ENCODE measurements around the gene KCNQ4.

The KCNQ4 gene

DNA sequence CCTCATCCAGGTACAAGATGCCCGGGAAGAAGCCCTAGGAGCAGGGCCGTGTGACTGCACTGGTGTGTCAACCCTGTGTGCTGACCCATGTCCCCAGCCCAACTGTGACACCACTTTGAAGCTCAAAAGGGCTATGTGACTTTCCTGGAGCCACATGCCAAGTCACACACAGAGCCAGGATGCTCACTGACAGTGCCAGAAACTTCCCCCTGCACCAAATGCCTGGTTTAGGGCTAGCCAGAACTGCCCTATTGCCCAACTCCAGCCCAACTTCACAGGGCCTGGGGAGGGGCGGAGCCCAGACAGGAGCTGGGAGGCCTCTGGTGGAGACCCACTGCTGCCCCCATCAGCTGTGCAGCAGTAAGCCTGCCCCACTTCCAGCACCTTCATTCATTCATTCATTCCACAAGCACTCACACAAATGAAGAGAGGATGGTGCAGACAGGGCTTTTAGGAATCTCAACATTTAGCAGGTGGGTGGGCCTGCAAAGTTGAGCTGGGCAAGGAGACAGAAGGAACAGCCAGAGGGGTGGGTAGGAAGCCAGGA lies 36.7 kb downstream of the KCNQ4 start:
- no peak for DNase-seq (ENCODE audit: low spot score)

DNA sequence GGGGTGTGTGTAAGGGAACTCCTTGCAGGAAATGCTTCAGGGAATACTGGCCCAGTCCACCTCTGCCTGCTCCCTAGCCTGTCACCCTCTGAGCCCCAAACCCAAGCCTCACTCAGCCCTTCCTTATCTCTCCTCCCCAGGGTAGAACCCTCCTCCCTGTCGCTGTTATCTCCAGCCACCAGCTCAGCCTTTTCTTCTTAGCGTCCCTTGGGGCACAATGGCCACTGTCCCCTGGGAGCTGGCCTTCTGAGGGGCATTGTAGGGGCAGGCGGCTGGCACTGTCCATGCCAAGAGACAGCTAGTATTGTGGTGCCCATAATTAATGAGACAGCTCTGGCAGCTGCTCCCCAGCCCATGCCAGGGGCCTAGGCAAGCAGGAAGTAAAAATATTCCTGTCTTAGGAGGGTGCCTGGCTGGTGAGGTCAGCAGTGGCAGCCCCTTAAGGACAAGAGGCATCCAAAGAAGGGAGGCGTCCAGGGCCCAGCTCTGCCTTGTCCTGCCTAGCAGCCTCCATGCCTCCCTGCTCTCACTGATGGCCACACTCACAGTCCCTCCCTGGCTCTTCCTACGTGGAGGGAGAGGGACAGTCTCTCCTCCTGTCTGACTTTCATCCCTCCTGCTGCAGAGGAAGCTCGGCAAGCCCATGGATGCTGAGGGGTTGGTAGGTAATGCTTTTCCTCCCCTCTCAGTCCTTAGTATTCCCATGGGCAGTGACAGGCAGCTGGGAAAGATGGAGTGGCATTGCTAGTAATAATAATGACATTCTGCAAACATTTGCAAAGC lies 37.5 kb downstream of the KCNQ4 start:
- DNase-seq (ENCODE audit: low spot score), result no peak

DNA sequence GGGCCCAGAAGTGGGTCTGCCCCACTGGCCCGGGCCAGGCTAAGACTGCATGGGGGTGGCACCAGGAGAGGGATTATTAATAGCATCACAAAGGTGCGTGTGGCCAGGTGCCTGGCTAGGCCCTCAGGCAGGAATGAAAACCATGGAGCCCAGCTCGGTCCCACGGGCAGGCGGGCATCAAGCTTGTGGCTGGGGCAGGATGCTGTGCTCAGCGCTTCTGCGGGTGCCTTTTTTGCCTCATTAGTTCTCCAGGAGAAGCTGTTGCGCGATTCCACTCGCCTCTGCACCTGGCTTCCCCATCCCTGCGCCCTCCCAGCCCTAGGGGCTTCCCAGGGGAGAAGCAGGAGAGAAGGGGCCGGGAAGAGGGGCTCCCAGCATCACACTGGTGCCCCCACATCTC lies 39.3 kb downstream of the KCNQ4 start:
- DNase-seq (ENCODE audit: low spot score), result no peak

DNA sequence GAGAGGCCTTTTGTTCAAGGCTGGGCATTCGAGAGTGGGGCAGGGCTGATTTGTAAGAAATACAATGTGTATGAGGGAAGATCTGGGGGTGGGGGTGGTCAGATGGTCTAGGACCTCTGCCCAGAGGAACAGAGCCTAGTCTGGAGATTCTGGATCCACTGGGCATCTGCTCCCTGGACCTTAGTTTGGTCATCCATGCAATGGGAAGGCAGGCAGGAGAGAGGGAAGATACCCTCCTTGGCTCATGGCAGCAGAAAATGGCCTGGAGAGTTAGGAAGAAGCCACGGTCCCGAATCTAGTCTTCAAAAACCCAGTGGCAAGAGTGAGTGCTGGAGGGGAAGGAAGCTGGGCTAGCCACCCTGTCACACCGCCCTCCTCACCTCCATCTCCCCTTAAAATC lies 39.8 kb downstream of the KCNQ4 start:
- no peak for DNase-seq (ENCODE audit: low spot score)

DNA sequence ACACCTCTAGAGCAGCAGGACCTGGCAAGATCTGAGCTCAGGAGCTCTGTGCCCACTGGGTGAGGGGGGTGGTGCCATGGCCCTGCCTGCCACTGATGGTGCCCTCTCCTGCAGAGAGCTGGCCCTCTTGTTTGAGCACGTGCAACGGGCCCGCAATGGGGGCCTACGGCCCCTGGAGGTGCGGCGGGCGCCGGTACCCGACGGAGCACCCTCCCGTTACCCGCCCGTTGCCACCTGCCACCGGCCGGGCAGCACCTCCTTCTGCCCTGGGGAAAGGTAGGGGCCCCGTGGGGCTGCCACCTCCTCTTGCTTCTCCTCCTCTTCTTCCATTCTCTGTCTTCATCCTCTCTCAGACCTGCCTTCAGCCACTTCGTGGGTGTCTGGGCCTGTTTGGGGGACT lies 40.4 kb downstream of the KCNQ4 start:
- DNase-seq (ENCODE audit: low spot score), result no peak

DNA sequence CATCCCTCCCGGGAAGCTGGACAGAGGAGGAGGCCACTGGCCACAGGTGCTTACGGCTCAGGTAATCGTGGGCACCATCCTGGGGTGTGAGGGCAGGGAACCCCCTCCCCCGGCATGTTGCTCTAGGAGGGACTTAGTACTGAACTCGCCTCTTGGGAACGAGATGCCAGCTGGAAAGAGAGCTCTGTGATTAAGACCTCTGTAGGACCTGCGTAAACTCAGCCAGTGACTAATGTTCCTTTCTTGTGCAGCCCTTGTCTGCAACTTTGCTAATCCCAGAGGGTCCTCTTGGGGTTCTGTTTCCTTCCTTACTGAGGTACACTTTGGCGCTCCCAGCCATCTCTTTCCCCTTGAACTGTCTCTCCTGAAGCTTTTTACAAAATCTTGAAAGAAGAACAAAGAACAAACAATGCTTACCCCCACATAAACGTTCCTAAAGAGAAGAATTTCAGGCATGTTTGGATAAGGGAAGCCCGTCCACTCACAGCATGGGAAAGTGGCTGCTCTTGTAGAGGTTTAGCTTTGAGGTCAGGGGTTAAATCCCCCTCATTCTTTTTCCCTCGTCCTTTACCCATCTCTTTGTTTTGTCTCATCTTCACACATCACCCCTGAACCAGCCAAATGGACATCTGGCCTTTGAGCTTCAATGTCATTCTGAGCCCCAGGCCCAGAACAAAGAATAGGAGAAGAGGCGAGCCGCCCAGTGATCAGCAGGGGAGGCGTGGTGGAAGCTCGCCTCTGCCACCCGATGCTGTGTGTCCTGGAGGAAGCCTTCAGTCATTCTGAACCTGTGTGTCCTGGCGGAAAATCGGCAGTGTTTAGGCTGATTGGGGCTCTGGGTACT lies 41.2 kb downstream of the KCNQ4 start:
- no peak for DNase-seq (ENCODE audit: low spot score)

DNA sequence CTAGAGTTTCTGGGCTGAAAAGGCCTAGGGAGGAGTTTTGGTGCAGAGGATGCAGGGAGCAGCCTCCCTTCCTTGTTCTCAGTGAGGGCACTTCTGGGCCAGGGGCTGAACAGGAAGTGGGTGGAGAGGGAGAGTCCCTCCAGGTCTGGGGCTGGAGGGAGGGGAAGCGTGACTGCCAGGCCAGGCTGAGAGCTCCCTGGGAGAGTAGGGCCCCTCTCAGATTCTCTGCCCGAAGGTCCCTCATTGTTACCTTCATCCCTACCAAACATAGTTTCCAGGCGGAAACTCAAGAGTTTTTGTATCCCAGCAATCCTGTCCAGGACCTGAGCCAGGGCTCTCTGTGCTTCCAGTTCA lies 41.8 kb downstream of the KCNQ4 start:
- no peak for DNase-seq (ENCODE audit: low spot score)

DNA sequence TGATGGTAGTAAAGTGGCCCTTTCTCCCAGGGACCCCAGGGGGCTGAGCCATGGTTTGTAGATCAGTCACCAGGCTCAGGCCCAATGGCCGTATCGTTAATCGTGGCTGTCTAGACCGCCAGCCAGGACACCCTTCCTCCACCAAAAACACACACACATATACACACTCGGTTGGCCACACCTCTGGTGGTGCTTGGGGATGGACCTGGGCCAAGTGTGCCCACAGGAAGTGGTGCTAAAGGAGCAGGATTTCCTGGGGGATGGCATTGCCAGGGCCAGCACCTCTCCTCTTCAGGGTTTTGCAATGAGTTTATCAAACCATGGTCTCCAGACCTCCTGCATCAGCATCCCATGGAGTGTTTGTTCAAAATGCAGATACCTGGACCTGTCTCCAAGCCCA lies 42.4 kb downstream of the KCNQ4 start:
- DNase-seq (ENCODE audit: low spot score), result no peak

DNA sequence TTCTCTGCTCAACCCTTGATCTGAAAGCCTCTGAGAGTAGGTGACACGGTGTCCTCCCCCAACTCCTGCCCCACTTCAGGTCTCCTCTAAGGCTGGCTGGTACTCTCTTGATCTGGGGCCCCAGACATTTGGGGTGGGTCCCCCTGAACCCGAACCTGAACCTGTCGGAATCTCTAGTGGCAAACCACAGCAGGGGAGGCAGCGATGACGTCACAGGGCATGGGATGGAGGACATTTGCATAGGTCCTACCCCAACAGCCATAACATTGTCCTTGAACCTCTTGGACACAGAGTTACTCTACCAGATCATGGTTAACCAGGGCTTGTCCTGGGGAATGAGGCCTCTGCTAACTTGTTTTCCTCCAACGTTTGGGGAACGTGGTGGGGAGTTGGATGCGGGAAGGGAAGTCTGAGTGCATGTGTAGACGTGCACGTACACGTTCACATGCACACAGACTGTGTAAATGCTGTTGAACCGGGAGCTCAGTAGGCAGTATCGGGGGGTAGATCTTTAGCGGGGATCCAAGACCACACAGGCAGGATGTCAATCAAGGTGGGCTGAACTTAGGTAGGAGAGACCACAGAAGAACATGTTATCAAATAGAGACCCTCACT lies 46.2 kb downstream of the KCNQ4 start:
- no peak for DNase-seq (ENCODE audit: low spot score)

DNA sequence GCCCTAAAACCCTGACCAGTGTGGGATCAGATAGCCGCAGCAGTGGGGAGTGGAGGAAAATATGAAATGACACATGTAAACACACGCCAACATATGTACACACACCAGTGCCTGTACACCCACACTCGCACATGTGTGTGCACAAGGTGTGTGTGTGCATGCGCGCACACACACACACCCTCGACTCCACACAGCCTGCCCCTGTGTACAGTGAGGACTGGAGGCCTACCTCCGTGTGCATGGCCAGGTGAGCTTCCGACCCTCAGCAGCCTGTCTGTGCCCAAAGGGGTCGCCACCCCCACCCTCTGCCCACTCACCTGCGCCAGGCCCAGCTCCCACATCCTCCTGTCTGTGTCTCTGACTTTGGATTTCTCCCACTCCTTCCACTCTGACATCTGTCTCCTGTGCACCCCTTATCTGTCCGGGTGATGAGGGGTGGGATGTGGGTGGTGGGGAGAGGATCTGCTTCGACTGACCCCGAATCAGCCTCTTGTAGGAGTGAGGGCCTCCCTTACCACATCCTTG lies 46.9 kb downstream of the KCNQ4 start:
- no peak for DNase-seq (ENCODE audit: low spot score)

DNA sequence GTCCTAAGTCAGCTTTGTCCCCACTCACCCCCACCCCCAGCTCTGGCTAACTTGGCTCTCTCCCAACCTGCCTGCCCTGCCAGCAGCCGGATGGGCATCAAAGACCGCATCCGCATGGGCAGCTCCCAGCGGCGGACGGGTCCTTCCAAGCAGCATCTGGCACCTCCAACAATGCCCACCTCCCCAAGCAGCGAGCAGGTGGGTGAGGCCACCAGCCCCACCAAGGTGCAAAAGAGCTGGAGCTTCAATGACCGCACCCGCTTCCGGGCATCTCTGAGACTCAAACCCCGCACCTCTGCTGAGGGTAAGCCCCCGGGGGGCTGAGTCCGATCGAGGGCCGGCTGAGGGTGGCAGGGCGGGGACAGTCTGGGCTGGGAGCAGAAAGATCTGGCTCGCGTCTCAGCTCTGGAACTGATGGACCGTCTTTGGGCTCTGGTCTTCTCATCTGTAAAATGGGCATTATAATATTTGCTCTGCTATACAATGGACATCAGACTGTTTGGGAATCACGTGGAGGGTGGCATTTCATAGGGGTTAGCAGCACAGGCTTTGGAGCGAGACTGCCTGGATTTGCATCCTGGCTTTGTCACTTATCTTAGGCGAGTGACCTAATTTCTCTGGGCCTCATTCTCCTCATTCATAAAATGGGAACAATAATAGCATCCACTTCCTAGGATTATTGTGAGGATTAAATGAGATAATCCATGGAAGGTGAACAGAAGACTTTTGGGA lies 47.6 kb downstream of the KCNQ4 start:
- DNase-seq (ENCODE audit: low spot score), result no peak

DNA sequence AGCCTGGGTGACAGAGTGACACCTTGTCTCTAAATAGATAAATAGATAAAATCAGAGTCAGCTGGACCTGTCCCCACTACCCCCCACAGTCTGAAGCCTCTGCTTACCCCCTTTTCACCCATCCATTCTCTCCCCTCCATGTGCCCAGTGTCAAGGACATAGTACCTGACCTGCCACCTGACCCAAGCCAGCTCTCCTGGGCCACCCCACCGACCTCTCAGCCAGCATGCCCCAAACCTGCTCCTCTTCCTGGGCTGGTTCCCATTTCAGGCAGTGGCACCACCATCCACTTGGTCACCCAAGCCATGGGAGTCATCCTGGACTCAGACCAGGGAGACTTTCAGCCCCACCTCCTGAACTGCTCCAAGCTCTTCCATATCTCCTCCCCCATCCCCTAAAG lies 50.4 kb downstream of the KCNQ4 start:
- DNase-seq (ENCODE audit: low spot score), result no peak

DNA sequence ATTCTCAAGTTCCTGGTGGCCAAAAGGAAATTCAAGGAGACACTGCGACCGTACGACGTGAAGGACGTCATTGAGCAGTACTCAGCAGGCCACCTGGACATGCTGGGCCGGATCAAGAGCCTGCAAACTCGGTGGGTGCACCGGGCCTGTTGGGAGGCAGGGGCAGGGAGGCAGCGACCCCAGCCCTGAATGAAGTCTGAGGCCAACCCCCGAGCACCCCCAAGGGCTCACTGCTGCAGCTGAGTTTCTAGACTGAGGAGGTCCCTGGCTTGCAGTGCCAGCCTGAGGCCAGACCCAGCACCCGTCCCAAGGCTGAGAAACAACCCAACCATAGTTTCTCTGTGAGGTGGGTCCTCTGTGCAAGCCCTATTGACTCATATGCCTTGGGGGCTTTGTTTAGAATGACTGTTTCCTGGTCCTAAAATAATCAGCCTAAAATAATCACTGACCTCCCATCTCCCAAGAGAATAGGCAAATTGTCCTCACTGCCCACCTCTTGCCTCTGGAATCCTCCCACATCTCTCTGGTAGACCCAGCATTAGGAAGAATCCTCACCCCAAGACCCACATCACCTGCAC lies 51.5 kb downstream of the KCNQ4 start:
- no peak for DNase-seq (ENCODE audit: low spot score)

DNA sequence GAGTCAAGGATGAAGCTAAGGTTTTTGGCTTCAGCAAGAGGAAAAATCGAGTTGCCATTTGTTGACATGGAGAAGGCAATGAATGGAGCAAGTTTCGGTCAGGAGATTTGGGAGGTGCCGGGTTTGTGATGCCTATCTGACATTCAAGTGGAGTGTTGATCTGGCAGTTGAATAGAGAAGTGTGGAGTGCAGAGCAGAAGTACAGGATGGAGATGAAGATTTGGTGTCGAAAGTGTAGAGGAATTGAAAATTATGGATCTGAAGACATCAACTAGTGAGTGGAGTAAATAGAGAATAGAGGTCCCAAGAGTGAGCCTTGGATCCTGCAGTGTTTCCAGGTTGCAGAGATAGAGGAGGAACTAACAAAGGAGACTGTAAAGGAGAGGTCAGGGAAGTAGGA lies 52.7 kb downstream of the KCNQ4 start:
- no peak for DNase-seq (ENCODE audit: low spot score)

DNA sequence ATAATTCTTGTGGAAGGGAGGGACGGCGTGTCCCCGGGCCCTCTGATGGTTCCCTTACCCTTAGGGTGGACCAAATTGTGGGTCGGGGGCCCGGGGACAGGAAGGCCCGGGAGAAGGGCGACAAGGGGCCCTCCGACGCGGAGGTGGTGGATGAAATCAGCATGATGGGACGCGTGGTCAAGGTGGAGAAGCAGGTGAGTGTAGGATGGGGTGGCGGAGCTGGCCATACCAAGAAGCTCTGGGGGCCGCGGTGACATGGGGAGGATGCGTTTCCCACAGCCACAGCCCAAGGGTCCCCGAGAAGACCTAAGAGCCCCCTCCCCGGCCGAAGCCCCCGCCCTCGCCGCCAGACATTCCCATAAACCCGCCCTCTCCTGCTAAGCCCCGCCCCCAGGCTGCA lies 54.0 kb downstream of the KCNQ4 start:
- DNase-seq (ENCODE audit: low spot score), result no peak

DNA sequence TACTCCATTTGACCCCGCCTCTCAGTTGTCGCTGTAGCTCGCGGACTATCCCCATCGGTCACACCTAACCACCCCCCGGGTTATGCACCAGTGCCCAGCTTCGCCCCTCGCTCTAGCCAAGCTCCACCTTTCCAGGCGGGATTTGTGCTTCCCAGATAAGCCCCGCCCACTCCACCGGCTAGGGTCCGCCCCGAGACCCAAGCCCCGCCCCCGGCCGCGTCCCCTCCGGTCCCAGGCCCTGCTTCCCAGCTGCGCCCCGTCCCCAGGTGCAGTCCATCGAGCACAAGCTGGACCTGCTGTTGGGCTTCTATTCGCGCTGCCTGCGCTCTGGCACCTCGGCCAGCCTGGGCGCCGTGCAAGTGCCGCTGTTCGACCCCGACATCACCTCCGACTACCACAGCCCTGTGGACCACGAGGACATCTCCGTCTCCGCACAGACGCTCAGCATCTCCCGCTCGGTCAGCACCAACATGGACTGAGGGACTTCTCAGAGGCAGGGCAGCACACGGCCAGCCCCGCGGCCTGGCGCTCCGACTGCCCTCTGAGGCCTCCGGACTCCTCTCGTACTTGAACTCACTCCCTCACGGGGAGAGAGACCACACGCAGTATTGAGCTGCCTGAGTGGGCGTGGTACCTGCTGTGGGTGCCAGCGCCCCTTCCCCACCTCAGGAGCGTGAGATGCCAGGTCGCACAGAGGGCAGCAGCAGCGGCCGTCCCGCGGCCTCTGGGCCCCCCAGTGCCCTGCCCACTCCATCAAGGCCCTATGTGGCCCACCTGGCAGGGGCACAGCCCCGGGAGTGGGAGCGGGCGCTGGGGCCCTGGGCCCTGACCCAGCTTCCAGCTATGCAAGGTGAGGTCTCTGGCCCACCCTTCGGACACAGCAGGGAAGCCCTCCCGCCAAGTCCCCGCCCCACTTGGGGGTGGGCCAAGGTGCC lies 54.7 kb downstream of the KCNQ4 start:
- DNase-seq (ENCODE audit: low spot score), result no peak

DNA sequence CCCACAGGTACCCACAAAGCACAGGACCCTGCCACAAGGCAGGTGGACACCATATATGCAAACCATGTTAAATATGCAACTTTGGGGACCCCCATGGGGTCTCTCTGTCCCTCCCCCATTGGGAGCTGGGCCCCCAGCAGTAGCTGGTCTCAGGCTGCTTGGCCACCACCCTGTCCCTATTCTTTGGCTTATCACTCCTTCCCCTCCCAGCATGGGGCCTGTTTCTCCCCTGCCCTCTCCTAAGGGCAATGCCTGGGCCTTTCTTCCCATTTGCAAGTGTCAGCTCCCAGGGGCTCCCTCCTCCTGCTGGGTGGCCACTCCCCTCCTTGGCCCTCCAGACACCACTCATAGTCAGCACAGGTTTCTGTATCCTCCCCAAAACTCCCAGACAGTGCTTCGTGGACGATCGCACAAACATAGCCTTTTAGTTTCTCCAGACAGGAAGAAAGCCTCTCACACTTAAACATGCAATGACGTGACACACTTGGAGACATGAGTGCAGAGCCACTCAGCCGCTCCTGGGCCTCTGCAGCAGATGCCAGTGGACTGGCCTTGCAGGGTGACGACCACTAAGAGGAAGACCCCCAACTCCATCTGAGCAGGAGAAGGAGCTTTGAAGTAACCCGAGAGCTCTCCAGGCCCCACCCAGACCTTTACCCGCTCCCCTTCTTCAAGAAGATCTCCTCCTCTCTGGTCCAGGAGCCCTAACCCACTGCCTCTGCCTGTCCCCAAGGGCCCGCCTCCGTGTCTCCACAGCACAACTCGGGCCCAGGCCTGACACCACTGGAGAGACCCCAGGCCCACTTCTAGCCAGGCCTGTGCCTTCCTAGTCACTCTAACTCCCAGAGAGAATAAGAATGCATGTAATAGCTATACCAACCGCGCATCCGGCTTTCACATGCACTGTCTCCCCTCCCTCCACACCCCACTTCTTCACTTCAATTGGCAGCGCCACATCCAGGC lies 55.7 kb downstream of the KCNQ4 start:
- no peak for DNase-seq (ENCODE audit: low spot score)

DNA sequence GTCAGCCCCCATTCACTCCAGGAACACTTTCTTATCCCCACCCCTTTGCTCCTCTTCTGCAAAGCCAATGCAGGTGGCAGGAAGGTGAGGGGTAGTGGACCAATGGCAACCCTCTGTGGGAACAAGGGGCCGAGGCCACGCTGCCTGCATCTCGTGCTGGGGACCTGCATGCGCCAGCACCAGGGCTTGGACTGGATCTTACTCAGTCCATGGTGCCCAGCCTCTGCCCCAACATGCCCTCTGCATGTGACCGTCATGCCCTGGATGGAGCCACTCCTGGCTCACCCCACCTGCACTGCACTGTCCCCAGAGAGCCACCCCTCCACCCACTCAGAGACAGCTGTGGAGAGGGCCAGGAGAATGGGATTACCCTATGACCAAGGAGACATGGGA lies 56.4 kb downstream of the KCNQ4 start:
- no peak for DNase-seq (ENCODE audit: low spot score)
